ENCODE results near the gene BIN1. TPM values are rescaled to one million over a fixed set of nuclear protein-coding genes. Genes with fewer than 3 reads are reported as not detected.

Gene BIN1
- total RNA-seq, 3 donors from 2014 or later = 30.3 to 34.6 (median 32.7) TPM

GRCh38 chr2:127051116-127052056 is 55.6 kb downstream of the BIN1 start:
- no peaks in the 10 kb centered on the region for H3K27me3 Mint-ChIP-seq (ENCODE audit: low read depth)
- H3K4me3 Mint-ChIP-seq = no peak overlapping the region
- peaks cover 13% of the 10 kb centered on the region for H3K36me3 Mint-ChIP-seq (ENCODE audit: insufficient read depth)
- no peak for ATAC-seq
- H3K4me1 Mint-ChIP-seq (ENCODE audit: low read depth) = peaks cover 4% of the 10 kb centered on the region
- DNase-seq = peak; percentile 3
- peaks cover 2% of the 10 kb centered on the region for H3K9me3 Mint-ChIP-seq

- peaks cover 2% of the 10 kb centered on the region for H3K9me3 Mint-ChIP-seq
- peaks cover 11% of the 10 kb centered on the region for H3K36me3 Mint-ChIP-seq (ENCODE audit: insufficient read depth)
- no peaks in the 10 kb centered on the region for H3K27me3 Mint-ChIP-seq (ENCODE audit: low read depth)
- H3K4me3 Mint-ChIP-seq = no peak overlapping the region
- peaks cover 2% of the 10 kb centered on the region for H3K4me1 Mint-ChIP-seq (ENCODE audit: low read depth)
- ATAC-seq (no peak), DNase-seq (peak; percentile 2)
These were observed 56.2 kb downstream of the BIN1 start for GRCh38 chr2:127050803-127051115.

- Mint-ChIP-seq H3K4me1 (ENCODE audit: low read depth) (peaks cover 2% of the 10 kb centered on the region), H3K27me3 (ENCODE audit: low read depth) (no peaks in the 10 kb centered on the region), H3K4me3 (no peak overlapping the region), H3K9me3 (peaks cover 2% of the 10 kb centered on the region), H3K36me3 (ENCODE audit: insufficient read depth) (peaks cover 11% of the 10 kb centered on the region)
- ATAC-seq (peak; percentile 83 to 86), DNase-seq (peak; percentile 59)
These were observed 56.8 kb downstream of the BIN1 start for GRCh38 chr2:127049927-127050802.

GRCh38 chr2:127048969-127049897 is 57.7 kb downstream of the BIN1 start:
- H3K9me3 Mint-ChIP-seq = peaks cover 2% of the 10 kb centered on the region
- DNase-seq (peak; percentile 2), ATAC-seq (no peak)

GRCh38 chr2:127048618-127048935 is 58.4 kb downstream of the BIN1 start:
- Mint-ChIP-seq H3K27me3 (ENCODE audit: low read depth) (no peaks in the 10 kb centered on the region), H3K36me3 (ENCODE audit: insufficient read depth) (peaks cover 9% of the 10 kb centered on the region), H3K9me3 (peaks cover 2% of the 10 kb centered on the region), H3K4me1 (ENCODE audit: low read depth) (peaks cover 2% of the 10 kb centered on the region), H3K4me3 (no peak overlapping the region)
- DNase-seq (no peak), ATAC-seq (no peak)

More at GRCh38 chr2:127048969-127049897, 57.7 kb downstream of the BIN1 start:
- no peak overlapping the region for H3K4me3 Mint-ChIP-seq
- H3K27me3 Mint-ChIP-seq (ENCODE audit: low read depth) = no peaks in the 10 kb centered on the region
- peaks cover 10% of the 10 kb centered on the region for H3K36me3 Mint-ChIP-seq (ENCODE audit: insufficient read depth)
- H3K4me1 Mint-ChIP-seq (ENCODE audit: low read depth) = peaks cover 2% of the 10 kb centered on the region

GRCh38 chr2:127047716-127048617 is 59.0 kb downstream of the BIN1 start:
- Mint-ChIP-seq H3K4me3 (no peak overlapping the region), H3K4me1 (ENCODE audit: low read depth) (peaks cover 2% of the 10 kb centered on the region), H3K9me3 (peaks cover 2% of the 10 kb centered on the region), H3K36me3 (ENCODE audit: insufficient read depth) (peaks cover 9% of the 10 kb centered on the region), H3K27me3 (ENCODE audit: low read depth) (no peaks in the 10 kb centered on the region)
- DNase-seq (no peak), ATAC-seq (no peak)

GRCh38 chr2:127047054-127047453 is 59.9 kb downstream of the BIN1 start:
- peaks cover 9% of the 10 kb centered on the region for H3K36me3 Mint-ChIP-seq (ENCODE audit: insufficient read depth)
- peaks cover 2% of the 10 kb centered on the region for H3K4me1 Mint-ChIP-seq (ENCODE audit: low read depth)
- ATAC-seq (no peak), DNase-seq (no peak)
- no peaks in the 10 kb centered on the region for H3K27me3 Mint-ChIP-seq (ENCODE audit: low read depth)
- no peak overlapping the region for H3K4me3 Mint-ChIP-seq
- peaks cover 2% of the 10 kb centered on the region for H3K9me3 Mint-ChIP-seq

GRCh38 chr2:127046579-127046978 is 60.4 kb downstream of the BIN1 start:
- no peak for ATAC-seq
- no peaks in the 10 kb centered on the region for H3K27me3 Mint-ChIP-seq (ENCODE audit: low read depth)
- no peak for DNase-seq
- H3K36me3 Mint-ChIP-seq (ENCODE audit: insufficient read depth) = peaks cover 9% of the 10 kb centered on the region
- H3K9me3 Mint-ChIP-seq = peaks cover 2% of the 10 kb centered on the region
- H3K4me1 Mint-ChIP-seq (ENCODE audit: low read depth) = peaks cover 2% of the 10 kb centered on the region
- H3K4me3 Mint-ChIP-seq = no peak overlapping the region

GRCh38 chr2:127045792-127046501 is 61.0 kb downstream of the BIN1 start:
- H3K9me3 Mint-ChIP-seq = peaks cover 2% of the 10 kb centered on the region
- peaks cover 9% of the 10 kb centered on the region for H3K36me3 Mint-ChIP-seq (ENCODE audit: insufficient read depth)
- no peaks in the 10 kb centered on the region for H3K27me3 Mint-ChIP-seq (ENCODE audit: low read depth)
- H3K4me1 Mint-ChIP-seq (ENCODE audit: low read depth) = peaks cover 2% of the 10 kb centered on the region
- H3K4me3 Mint-ChIP-seq = no peak overlapping the region
- ATAC-seq (no peak), DNase-seq (no peak)

GRCh38 chr2:127044977-127045661 is 61.8 kb downstream of the BIN1 start:
- Mint-ChIP-seq H3K4me3 (no peak overlapping the region), H3K9me3 (peaks cover 2% of the 10 kb centered on the region), H3K27me3 (ENCODE audit: low read depth) (no peaks in the 10 kb centered on the region), H3K36me3 (ENCODE audit: insufficient read depth) (peaks cover 9% of the 10 kb centered on the region), H3K4me1 (ENCODE audit: low read depth) (peaks cover 2% of the 10 kb centered on the region)
- DNase-seq (no peak), ATAC-seq (no peak)

GRCh38 chr2:127044165-127044718 is 62.7 kb downstream of the BIN1 start:
- H3K4me3 Mint-ChIP-seq = no peak overlapping the region
- peaks cover 6% of the 10 kb centered on the region for H3K4me1 Mint-ChIP-seq (ENCODE audit: low read depth)
- no peaks in the 10 kb centered on the region for H3K27me3 Mint-ChIP-seq (ENCODE audit: low read depth)
- H3K9me3 Mint-ChIP-seq = peaks cover 2% of the 10 kb centered on the region
- ATAC-seq (no peak), DNase-seq (no peak)
- H3K36me3 Mint-ChIP-seq (ENCODE audit: insufficient read depth) = peaks cover 9% of the 10 kb centered on the region

All from activated T-cell treated with anti-CD3 and anti-CD28 coated beads, Interleukin-2, amount 50 U/mL, for 4 hours (primary cell).